ENCODE results near the gene GOLGA6D.
A peak's percentile ranks its signal among the peaks of the same experiment; 100 is the strongest.
"Not testable (repeated sequence)": the region's sequence is repeated elsewhere in the genome, so short reads cannot be mapped to it uniquely, and the experiment has no call there.

GOLGA6D gene

GRCh38 chr15:75282572-75282971 is at the start of gene GOLGA6D:
Gene GOLGA6D (plus strand): TSS chr15:75282835. CDS start chr15:75282876, 41 bp downstream.
- not testable (repeated sequence) for H3K4me3 ChIP-seq (ENCODE audit: insufficient read length, low read depth); H3K4me1 ChIP-seq (ENCODE audit: insufficient read depth, insufficient read length); H3K9ac ChIP-seq (ENCODE audit: insufficient read length, low read depth); H3K27me3 ChIP-seq (ENCODE audit: insufficient read depth, insufficient read length); H3K9me3 ChIP-seq (ENCODE audit: insufficient read depth, low read length); H3K36me3 ChIP-seq (ENCODE audit: insufficient read depth, insufficient read length, low read length); DNase-seq (ENCODE audit: low read depth, low spot score)

- no peaks in the 10 kb centered on the region for H3K36me3 ChIP-seq (ENCODE audit: insufficient read depth, insufficient read length, low read length)
- peaks cover 44% of the 10 kb centered on the region for H3K27me3 ChIP-seq (ENCODE audit: insufficient read depth, insufficient read length)
- H3K4me1 ChIP-seq (ENCODE audit: insufficient read depth, insufficient read length), result peaks cover 26% of the 10 kb centered on the region
- TF ChIP-seq SUZ12 (IDR thresholded peaks at IDR 0.05; ENCODE audit: extremely low read depth, insufficient read depth, insufficient read length), result no peak
- no peak for TF ChIP-seq YY1 (IDR thresholded peaks at IDR 0.05; ENCODE audit: insufficient read depth, insufficient read length)
- no peak for TF ChIP-seq ZNF274 (IDR thresholded peaks at IDR 0.05; ENCODE audit: low read depth, low read length)
- H3K4me3 ChIP-seq (ENCODE audit: insufficient read length, low read depth), result no peak overlapping the region
- H3K9me3 ChIP-seq (ENCODE audit: insufficient read depth, low read length), result no peaks in the 10 kb centered on the region
- no peak for DNase-seq (ENCODE audit: low read depth, low spot score)
- no peak overlapping the region for H3K9ac ChIP-seq (ENCODE audit: insufficient read length, low read depth)
Measured at GRCh38 chr15:75233504-75234190, 49.0 kb upstream of the GOLGA6D start.

GRCh38 chr15:75234191-75234810 is 48.3 kb upstream of the GOLGA6D start:
- TF ChIP-seq YY1 (IDR thresholded peaks at IDR 0.05; ENCODE audit: insufficient read depth, insufficient read length) (no peak), SUZ12 (IDR thresholded peaks at IDR 0.05; ENCODE audit: extremely low read depth, insufficient read depth, insufficient read length) (no peak), ZNF274 (IDR thresholded peaks at IDR 0.05; ENCODE audit: low read depth, low read length) (no peak)
- Histone ChIP-seq H3K4me1 (ENCODE audit: insufficient read depth, insufficient read length) (peaks cover 26% of the 10 kb centered on the region), H3K27me3 (ENCODE audit: insufficient read depth, insufficient read length) (peaks cover 42% of the 10 kb centered on the region), H3K9ac (ENCODE audit: insufficient read length, low read depth) (no peak overlapping the region), H3K4me3 (ENCODE audit: insufficient read length, low read depth) (no peak overlapping the region), H3K36me3 (ENCODE audit: insufficient read depth, insufficient read length, low read length) (no peaks in the 10 kb centered on the region), H3K9me3 (ENCODE audit: insufficient read depth, low read length) (no peaks in the 10 kb centered on the region)
- no peak for DNase-seq (ENCODE audit: low read depth, low spot score)

GRCh38 chr15:75235051-75235673 is 47.5 kb upstream of the GOLGA6D start:
- Histone ChIP-seq H3K9ac (ENCODE audit: insufficient read length, low read depth) (no peak overlapping the region), H3K36me3 (ENCODE audit: insufficient read depth, insufficient read length, low read length) (no peaks in the 10 kb centered on the region), H3K9me3 (ENCODE audit: insufficient read depth, low read length) (no peaks in the 10 kb centered on the region), H3K4me3 (ENCODE audit: insufficient read length, low read depth) (no peak overlapping the region), H3K4me1 (ENCODE audit: insufficient read depth, insufficient read length) (peaks cover 22% of the 10 kb centered on the region), H3K27me3 (ENCODE audit: insufficient read depth, insufficient read length) (peaks cover 42% of the 10 kb centered on the region)
- no peak for DNase-seq (ENCODE audit: low read depth, low spot score)
- TF ChIP-seq YY1 (IDR thresholded peaks at IDR 0.05; ENCODE audit: insufficient read depth, insufficient read length) (no peak), ZNF274 (IDR thresholded peaks at IDR 0.05; ENCODE audit: low read depth, low read length) (no peak), SUZ12 (IDR thresholded peaks at IDR 0.05; ENCODE audit: extremely low read depth, insufficient read depth, insufficient read length) (no peak)

DNA sequence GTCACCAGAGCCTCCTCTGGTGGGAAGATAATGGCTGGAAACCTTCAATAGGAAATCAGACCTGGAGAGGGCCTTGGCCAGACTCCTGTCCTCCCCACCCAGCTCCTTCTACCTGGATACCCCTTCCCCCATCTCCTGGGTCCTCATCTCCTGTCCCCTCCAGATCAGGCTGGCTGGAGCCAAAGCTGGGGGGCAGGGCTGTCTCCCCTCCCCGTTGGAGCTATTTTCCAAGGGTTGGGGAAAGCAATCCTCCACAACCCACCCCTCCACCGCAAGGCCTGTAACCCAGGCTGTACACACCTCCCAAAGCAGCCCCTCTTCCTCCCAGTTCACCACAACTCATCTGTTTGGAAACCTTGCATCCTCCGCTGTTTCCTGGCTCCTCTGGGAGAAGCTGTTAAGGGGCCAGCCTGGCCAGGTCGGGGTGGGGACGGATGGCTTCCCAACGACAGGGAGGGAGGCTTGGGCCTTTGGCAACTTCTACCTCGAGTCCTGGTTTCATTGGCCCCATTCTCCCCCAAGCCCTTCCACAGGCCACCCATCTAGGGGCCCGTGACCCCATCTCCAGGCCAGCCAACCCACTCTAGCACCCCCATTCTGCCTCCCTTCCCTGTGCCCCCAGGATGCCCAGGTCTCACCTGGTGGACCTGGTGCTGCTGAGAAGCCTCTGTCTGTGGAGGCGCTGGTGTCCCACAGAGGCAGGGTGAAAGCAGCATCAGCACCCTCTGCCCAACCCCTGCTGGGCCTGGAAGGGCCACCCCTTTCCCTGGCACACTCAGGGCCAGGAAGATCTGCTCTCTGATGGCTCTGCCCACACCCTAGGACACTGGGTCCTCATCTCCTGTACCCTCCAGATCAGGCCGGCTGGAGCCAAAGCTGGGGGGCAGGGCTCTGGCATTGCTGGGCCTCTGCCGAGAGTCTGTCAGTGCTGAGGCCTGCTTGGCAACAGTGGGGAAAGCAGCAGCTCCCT is 46.6 kb upstream of the GOLGA6D start:
- DNase-seq (ENCODE audit: low read depth, low spot score), result no peak
- Histone ChIP-seq H3K9me3 (ENCODE audit: insufficient read depth, low read length) (no peaks in the 10 kb centered on the region), H3K4me3 (ENCODE audit: insufficient read length, low read depth) (no peak overlapping the region), H3K27me3 (ENCODE audit: insufficient read depth, insufficient read length) (peaks cover 42% of the 10 kb centered on the region), H3K36me3 (ENCODE audit: insufficient read depth, insufficient read length, low read length) (no peaks in the 10 kb centered on the region), H3K9ac (ENCODE audit: insufficient read length, low read depth) (no peak overlapping the region), H3K4me1 (ENCODE audit: insufficient read depth, insufficient read length) (peaks cover 13% of the 10 kb centered on the region)
- TF ChIP-seq YY1 (IDR thresholded peaks at IDR 0.05; ENCODE audit: insufficient read depth, insufficient read length), result no peak
- TF ChIP-seq SUZ12 (IDR thresholded peaks at IDR 0.05; ENCODE audit: extremely low read depth, insufficient read depth, insufficient read length), result no peak
- TF ChIP-seq ZNF274 (IDR thresholded peaks at IDR 0.05; ENCODE audit: low read depth, low read length), result no peak

DNA sequence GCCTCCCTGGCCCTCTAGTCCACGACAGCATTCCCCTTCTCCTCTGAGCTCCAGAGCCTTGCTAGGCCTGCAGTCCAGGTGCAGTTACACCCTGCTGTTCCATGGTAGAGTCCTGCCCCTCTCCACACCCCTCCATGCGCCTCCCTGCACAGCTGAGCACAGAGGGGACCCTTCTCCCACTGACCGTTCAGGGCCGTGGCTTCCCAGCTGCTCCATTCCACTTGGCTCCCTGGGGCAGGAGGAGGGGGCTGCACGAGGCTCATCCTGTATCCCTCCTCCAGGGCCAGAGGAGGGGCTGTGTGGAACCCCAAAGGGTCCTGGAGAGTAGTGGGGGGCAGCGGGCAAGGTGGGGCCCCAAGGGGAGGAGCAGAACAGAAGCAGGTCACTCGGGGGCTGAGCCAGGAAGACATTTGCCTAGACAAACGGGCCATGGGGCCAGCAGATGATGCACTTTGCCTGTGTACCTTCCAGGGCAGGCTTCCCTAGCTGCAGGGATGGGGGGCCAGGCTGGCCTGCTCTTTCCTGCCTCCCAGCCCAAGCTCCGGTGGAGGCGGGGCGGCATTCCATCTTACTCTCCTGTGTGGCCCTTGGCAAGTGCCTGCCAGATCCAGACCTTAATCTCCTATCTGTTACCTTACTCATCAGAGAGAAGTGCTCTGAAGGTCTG is 45.2 kb upstream of the GOLGA6D start:
- TF ChIP-seq ZNF274 (IDR thresholded peaks at IDR 0.05; ENCODE audit: low read depth, low read length) (no peak), SUZ12 (IDR thresholded peaks at IDR 0.05; ENCODE audit: extremely low read depth, insufficient read depth, insufficient read length) (no peak), YY1 (IDR thresholded peaks at IDR 0.05; ENCODE audit: insufficient read depth, insufficient read length) (no peak)
- Histone ChIP-seq H3K27me3 (ENCODE audit: insufficient read depth, insufficient read length) (peaks cover 32% of the 10 kb centered on the region), H3K4me3 (ENCODE audit: insufficient read length, low read depth) (no peak overlapping the region), H3K36me3 (ENCODE audit: insufficient read depth, insufficient read length, low read length) (no peaks in the 10 kb centered on the region), H3K4me1 (ENCODE audit: insufficient read depth, insufficient read length) (peaks cover 12% of the 10 kb centered on the region), H3K9ac (ENCODE audit: insufficient read length, low read depth) (peak overlapping the region; percentile 5), H3K9me3 (ENCODE audit: insufficient read depth, low read length) (no peaks in the 10 kb centered on the region)
- no peak for DNase-seq (ENCODE audit: low read depth, low spot score)

Data from NT2/D1 (cell line).